GM12878 (cell line): ENCODE data around the gene CTRL. TPM values are rescaled to one million over a fixed set of nuclear protein-coding genes. Genes with fewer than 3 reads are reported as not detected.

ENCODE experiments used
- CEBPB ChIP-seq, 2 experiments: fragments of 150-350 bp in 1 of 2; IDR thresholded peaks; 2 replicates each; pipeline ENCODE4 v1.6.1; 2012 to 2014; ENCODE audit warnings: low read depth in 2 of 2, low read length in 2 of 2, borderline replicate concordance in 1 of 2, inconsistent platforms in 1 of 2
- CHD2 ChIP-seq: IDR thresholded peaks from 2 replicates; pipeline ENCODE4 v1.6.1; 2011; ENCODE audit warnings: low read depth, low read length, improper control_type of control experiment, borderline replicate concordance
- CREM ChIP-seq: IDR thresholded peaks from 2 replicates; pipeline ENCODE4 v1.6.1; 2014; ENCODE audit warnings: antibody characterized with exemption, low read depth
- EGR1 ChIP-seq, 2 experiments: IDR thresholded peaks; 1 replicate in 1 of 2; 2 replicates in 1 of 2; pipeline ENCODE4 v1.6.1; 2011 to 2012; ENCODE audit warnings: low read depth in 2 of 2, low read length in 2 of 2, borderline replicate concordance in 1 of 2, mild to moderate bottlenecking in 1 of 2, moderate library complexity in 1 of 2
- EP300 ChIP-seq, 2 experiments: fragments of 150-350 bp in 1 of 2; IDR thresholded peaks; 2 replicates each; pipeline ENCODE4 v1.6.1; 2011 to 2012; ENCODE audit warnings: low read depth in 2 of 2, low read length in 2 of 2, borderline replicate concordance in 1 of 2, improper control_type of control experiment in 1 of 2, inconsistent platforms in 1 of 2; ENCODE audit not compliant: control insufficient read depth in 1 of 2
- EZH2 ChIP-seq: IDR thresholded peaks from 2 replicates; pipeline ENCODE4 v1.6.1; 2012; ENCODE audit warnings: low read depth, mild to moderate bottlenecking, control low read depth, inconsistent platforms, low read length, borderline replicate concordance; ENCODE audit not compliant: control insufficient read depth
- FOS ChIP-seq: IDR thresholded peaks from 3 replicates; pipeline ENCODE4 v1.6.1; 2011; ENCODE audit warnings: borderline replicate concordance; ENCODE audit not compliant: insufficient read length; ENCODE audit errors: extremely low read depth
- GATAD2B ChIP-seq: fragments of 450-650 bp; conservative IDR thresholded peaks from 2 replicates; pipeline ENCODE4 v1.6.1; 2017; ENCODE audit warnings: low read depth, mild to moderate bottlenecking, moderate library complexity
- KAT2A ChIP-seq: conservative IDR thresholded peaks from 2 replicates; pipeline ENCODE4 v1.6.1; 2011; ENCODE audit warnings: low read depth, low read length; ENCODE audit not compliant: control insufficient read depth
- MEF2B ChIP-seq: fragments of 450-650 bp; IDR thresholded peaks from 2 replicates; pipeline ENCODE4 v1.6.1; 2018; ENCODE audit warnings: mild to moderate bottlenecking, moderate library complexity; ENCODE audit not compliant: partially characterized antibody, poor library complexity, severe bottlenecking
- NFYB ChIP-seq: IDR thresholded peaks from 2 replicates; pipeline ENCODE4 v1.6.1; 2011; ENCODE audit warnings: low read depth, mild to moderate bottlenecking, low read length, improper control_type of control experiment, moderate library complexity; ENCODE audit not compliant: insufficient read depth
- POLR2A ChIP-seq: IDR thresholded peaks from 2 replicates; pipeline ENCODE4 v1.6.1; 2011; ENCODE audit warnings: low read depth, mild to moderate bottlenecking, low read length
- TAF1 ChIP-seq: IDR thresholded peaks from 2 replicates; pipeline ENCODE4 v1.6.1; 2011; ENCODE audit warnings: mild to moderate bottlenecking, low read depth, low read length, borderline replicate concordance
- TCF12 ChIP-seq: IDR thresholded peaks from 2 replicates; pipeline ENCODE4 v1.6.1; 2011; ENCODE audit warnings: low read depth, mild to moderate bottlenecking, low read length
- ZNF207 ChIP-seq: fragments of 450-650 bp; IDR thresholded peaks from 2 replicates; pipeline ENCODE4 v1.6.1; 2014; ENCODE audit warnings: antibody characterized with exemption, mild to moderate bottlenecking, borderline replicate concordance
- ZNF384 ChIP-seq: IDR thresholded peaks from 2 replicates; pipeline ENCODE4 v1.6.1; 2012; ENCODE audit warnings: low read depth, mild to moderate bottlenecking, low read length, improper control_type of control experiment, borderline replicate concordance
- polyA plus RNA-seq, 11 experiments: library from polyadenylated mRNA; depleted of rRNA in 4 of 11; unstranded in 6 of 11; stranded (reverse) in 5 of 11; fragments of >200 nt; fragmentation: Nextera tagmentation in 4 of 11; fragmentation: Illumina TruSeq in 1 of 11; extraction: Ambion mirVana in 4 of 11; extraction: Trizol in 1 of 11; gene quantifications; 1 replicate in 1 of 11; 2 replicates in 10 of 11; pipeline versions ENCODE4 v1.2.1 to v1.2.3, GENCODE V29; 2011 to 2016; ENCODE audit warnings: inconsistent platforms in 2 of 11, missing spikeins in 2 of 11, low read depth in 1 of 11
- total RNA-seq, 4 experiments: library from RNA; depleted of rRNA in 3 of 4; stranded (reverse); fragments of >200 nt in 3 of 4; fragmentation: Illumina TruSeq in 1 of 4; extraction: Trizol in 1 of 4; gene quantifications; 2 replicates each; pipeline versions ENCODE4 v1.2.1 to v1.2.3, GENCODE V29; 2013 to 2021
- TF ChIP-seq, protein P1 (sequence below): IDR thresholded peaks from 2 replicates; pipeline ENCODE4 v1.6.1; 2012; ENCODE audit warnings: low read length, inconsistent platforms
- TF ChIP-seq, protein P2 (sequence below): fragments of 150-350 bp; IDR thresholded peaks from 2 replicates; pipeline ENCODE4 v1.6.1; 2016; ENCODE audit warnings: low read depth, low read length
- TF ChIP-seq, protein P3 (sequence below): fragments of 450-650 bp; IDR thresholded peaks from 2 replicates; pipeline ENCODE4 v1.6.1; 2016; ENCODE audit warnings: mild to moderate bottlenecking
- TF ChIP-seq, protein P4 (sequence below): IDR thresholded peaks from 2 replicates; pipeline ENCODE4 v1.6.1; 2012; ENCODE audit warnings: low read depth, low read length, improper control_type of control experiment

Gene CTRL
- total and polyA plus RNA-seq, 10 of the 15 experiments (the other 5 are each of a cell fraction or from before 2014, with no cell fraction given): 1.1 to 4.9 (median 2.6) TPM

- TF ChIP-seq KAT2A (no peak), EP300 (IDR thresholded peaks at IDR 0.05; ENCODE audit: borderline replicate concordance in 1 of 2, control insufficient read depth in 1 of 2, low read depth in 2 of 2, low read length in 2 of 2) (no peak), FOS (no peak), ZNF207 (no peak; the same call in 1 of the 2 replicates), POLR2A (peak; percentile 75), TAF1 (peak; percentile 79; the same call in 1 of the 2 replicates), TCF12 (no peak), EZH2 (no peak), CREM (peak; percentile 52; the same call in 1 of the 2 replicates), CHD2 (peak; percentile 63), NFYB (no peak), CEBPB (IDR thresholded peaks at IDR 0.05; ENCODE audit: borderline replicate concordance in 1 of 2, low read depth in 2 of 2, low read length in 2 of 2) (no peak), MEF2B (no peak), ZNF384 (no peak), EGR1 (IDR thresholded peaks at IDR 0.05; ENCODE audit: borderline replicate concordance in 1 of 2, low read depth in 2 of 2, low read length in 2 of 2) (0 out of 3 replicates have a peak, but pooled peaks of 1 of the 2 experiments have one; percentile 2), GATAD2B (0 out of 2 replicates have a peak, but pooled peaks have one; percentile 13)
- TF ChIP-seq, protein P1, sequence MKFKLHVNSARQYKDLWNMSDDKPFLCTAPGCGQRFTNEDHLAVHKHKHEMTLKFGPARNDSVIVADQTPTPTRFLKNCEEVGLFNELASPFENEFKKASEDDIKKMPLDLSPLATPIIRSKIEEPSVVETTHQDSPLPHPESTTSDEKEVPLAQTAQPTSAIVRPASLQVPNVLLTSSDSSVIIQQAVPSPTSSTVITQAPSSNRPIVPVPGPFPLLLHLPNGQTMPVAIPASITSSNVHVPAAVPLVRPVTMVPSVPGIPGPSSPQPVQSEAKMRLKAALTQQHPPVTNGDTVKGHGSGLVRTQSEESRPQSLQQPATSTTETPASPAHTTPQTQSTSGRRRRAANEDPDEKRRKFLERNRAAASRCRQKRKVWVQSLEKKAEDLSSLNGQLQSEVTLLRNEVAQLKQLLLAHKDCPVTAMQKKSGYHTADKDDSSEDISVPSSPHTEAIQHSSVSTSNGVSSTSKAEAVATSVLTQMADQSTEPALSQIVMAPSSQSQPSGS: no peak
- TF ChIP-seq, protein P2, sequence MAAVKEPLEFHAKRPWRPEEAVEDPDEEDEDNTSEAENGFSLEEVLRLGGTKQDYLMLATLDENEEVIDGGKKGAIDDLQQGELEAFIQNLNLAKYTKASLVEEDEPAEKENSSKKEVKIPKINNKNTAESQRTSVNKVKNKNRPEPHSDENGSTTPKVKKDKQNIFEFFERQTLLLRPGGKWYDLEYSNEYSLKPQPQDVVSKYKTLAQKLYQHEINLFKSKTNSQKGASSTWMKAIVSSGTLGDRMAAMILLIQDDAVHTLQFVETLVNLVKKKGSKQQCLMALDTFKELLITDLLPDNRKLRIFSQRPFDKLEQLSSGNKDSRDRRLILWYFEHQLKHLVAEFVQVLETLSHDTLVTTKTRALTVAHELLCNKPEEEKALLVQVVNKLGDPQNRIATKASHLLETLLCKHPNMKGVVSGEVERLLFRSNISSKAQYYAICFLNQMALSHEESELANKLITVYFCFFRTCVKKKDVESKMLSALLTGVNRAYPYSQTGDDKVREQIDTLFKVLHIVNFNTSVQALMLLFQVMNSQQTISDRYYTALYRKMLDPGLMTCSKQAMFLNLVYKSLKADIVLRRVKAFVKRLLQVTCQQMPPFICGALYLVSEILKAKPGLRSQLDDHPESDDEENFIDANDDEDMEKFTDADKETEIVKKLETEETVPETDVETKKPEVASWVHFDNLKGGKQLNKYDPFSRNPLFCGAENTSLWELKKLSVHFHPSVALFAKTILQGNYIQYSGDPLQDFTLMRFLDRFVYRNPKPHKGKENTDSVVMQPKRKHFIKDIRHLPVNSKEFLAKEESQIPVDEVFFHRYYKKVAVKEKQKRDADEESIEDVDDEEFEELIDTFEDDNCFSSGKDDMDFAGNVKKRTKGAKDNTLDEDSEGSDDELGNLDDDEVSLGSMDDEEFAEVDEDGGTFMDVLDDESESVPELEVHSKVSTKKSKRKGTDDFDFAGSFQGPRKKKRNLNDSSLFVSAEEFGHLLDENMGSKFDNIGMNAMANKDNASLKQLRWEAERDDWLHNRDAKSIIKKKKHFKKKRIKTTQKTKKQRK: no peak
- TF ChIP-seq, protein P3, sequence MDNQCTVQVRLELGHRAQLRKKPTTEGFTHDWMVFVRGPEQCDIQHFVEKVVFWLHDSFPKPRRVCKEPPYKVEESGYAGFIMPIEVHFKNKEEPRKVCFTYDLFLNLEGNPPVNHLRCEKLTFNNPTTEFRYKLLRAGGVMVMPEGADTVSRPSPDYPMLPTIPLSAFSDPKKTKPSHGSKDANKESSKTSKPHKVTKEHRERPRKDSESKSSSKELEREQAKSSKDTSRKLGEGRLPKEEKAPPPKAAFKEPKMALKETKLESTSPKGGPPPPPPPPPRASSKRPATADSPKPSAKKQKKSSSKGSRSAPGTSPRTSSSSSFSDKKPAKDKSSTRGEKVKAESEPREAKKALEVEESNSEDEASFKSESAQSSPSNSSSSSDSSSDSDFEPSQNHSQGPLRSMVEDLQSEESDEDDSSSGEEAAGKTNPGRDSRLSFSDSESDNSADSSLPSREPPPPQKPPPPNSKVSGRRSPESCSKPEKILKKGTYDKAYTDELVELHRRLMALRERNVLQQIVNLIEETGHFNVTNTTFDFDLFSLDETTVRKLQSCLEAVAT: 0 out of 2 replicates have a peak, but pooled peaks have one; percentile 50
- TF ChIP-seq, protein P4, sequence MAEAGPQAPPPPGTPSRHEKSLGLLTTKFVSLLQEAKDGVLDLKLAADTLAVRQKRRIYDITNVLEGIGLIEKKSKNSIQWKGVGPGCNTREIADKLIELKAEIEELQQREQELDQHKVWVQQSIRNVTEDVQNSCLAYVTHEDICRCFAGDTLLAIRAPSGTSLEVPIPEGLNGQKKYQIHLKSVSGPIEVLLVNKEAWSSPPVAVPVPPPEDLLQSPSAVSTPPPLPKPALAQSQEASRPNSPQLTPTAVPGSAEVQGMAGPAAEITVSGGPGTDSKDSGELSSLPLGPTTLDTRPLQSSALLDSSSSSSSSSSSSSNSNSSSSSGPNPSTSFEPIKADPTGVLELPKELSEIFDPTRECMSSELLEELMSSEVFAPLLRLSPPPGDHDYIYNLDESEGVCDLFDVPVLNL: no peak
Measured at GRCh38 chr16:67936124-67936879, 4.6 kb upstream of the CTRL start, which contains the start of gene PSMB10 (continued).
